Activated naive CD8-positive, alpha-beta T cell treated with anti-CD3 and anti-CD28 coated beads, Interleukin-2, amount 50 U/mL, for 16 hours (primary cell): ENCODE measurements around the gene BDNF.
"Not testable (repeated sequence)": the region's sequence is repeated elsewhere in the genome, so short reads cannot be mapped to it uniquely, and the experiment has no call there.

Source experiments
- DNase-seq: peaks from one replicate; pipeline ENCODE4 v3.0.0-alpha.2; 2020; ENCODE audit warnings: low read depth, low spot score

The BDNF gene

DNA sequence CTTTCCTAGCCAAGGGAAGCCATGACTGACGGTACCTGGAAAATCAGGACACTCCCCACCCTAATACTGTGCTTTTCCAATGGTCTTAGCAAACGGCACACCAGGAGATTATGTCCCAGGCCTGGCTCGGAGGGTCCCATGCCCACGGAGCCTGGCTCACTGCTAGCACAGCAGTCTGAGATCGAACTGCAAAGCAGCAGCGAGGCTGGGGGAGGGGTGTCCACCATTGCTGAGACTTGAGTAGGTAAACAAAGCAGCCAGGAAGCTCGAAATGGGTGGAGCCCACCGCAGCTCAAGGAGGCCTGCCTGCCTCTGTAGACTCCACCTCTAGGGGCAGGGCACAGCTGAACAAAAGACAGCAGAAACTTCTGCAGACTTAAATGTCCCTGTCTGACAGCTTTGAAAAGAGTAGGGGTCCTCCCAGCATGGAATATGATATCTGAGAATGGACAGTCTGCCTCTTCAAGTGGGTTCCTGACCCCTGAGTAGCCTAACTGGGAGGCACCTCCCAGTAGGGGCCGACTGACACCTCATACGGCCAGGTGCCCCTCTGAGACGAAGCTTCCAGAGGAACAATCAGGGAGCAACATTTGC lies 34.6 kb downstream of the BDNF start:
- not testable (repeated sequence) for DNase-seq

DNA sequence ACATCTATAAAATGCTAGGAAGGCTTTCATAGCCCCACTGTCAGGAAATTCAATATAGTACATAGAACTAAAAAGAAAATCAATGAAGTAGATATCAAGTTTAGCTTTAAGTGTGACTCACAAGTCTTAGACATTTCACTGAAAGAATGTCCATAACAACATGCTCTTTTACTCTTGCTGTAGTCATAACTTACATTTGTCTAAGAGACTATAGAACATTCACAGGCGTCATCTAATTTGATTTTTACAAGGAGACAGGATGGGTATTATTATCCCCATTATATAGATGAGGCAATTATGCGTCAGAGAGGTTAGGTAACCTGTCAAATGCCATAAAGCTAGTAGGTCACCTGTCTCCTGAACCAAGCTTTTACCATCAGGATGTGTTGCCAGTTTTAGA lies 36.9 kb downstream of the BDNF start:
- DNase-seq, result no peak

DNA sequence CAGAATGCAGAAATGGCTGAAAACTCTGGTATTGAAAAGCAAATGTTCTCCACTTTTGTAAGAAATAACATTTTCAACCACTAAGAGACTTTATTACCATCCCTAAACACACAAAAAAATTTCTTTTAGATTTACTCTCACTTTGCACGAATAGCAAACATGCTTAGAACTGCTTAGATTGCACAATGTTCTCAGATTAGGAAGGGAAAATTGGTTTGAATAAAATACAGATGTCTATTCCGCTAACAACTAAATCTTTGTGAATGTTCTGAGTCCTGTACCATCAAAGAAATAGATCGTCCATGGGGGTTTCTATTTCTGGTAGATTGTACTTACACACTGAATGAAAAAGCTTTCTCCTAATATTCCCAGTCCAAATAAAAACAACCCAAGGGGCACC lies 40.1 kb downstream of the BDNF start:
- no peak for DNase-seq

DNA sequence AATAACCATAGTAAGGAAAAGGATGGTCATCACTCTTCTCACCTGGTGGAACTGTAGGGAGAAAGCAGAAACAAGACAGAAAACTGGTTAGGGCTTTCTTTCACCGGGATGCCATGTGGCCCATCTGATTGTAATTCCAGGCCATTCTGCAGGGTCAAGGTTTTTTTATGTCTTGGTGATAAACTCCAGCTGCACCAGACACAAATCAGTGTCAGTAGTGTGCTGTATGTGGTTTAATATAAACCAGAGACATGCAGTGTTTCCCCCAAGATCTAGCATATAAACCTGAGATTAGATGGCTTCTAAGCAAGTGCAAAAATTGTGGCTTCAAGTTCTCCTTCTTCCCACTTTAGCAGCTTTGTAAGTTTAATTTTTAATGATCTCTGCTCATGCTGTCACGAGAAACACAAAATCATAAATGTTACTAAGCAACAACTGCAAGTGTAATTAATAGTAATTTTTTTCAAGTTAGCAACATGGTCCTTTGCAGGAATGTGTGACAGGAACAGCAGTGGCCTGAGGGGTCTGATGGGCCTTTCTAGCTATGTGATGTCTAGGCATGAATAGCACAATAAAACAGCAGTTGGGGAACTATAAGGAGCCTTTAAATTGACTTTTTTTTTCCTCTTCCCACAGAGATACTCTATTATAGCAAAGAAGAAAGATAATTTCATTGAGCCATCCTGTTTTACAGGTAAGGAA lies 41.6 kb downstream of the BDNF start:
- DNase-seq, result no peak

DNA sequence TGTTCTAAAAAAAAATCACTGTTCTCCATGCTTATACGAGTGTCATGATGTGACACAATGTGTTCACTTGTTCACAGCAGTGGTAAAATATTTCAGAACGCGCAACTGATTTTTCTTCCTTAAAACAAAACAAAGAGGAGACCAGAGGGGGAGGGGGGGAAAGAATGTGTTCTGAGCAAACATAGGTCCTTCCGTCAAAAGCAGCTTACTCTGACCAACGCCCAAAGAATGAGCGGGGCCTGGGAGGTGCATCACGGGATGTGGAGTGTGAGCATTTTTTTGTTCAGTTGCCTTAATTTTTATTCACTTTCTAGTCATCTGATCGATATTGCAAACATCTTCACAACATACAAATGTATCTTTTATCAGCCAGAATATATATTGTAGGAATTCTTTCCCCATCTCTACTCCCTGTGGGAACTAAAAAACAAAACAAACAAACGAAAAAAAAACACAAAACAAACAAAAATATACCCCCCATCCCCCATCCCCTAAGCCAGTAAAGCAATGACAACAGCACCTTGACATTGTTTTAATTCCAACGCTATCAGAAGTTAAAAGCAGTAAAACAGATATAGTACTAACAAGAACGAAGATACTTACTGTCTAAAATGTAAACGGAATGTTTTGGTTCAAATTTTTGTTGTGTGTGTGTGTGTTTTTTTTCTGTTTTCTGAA lies 43.3 kb downstream of the BDNF start:
- DNase-seq, result no peak

DNA sequence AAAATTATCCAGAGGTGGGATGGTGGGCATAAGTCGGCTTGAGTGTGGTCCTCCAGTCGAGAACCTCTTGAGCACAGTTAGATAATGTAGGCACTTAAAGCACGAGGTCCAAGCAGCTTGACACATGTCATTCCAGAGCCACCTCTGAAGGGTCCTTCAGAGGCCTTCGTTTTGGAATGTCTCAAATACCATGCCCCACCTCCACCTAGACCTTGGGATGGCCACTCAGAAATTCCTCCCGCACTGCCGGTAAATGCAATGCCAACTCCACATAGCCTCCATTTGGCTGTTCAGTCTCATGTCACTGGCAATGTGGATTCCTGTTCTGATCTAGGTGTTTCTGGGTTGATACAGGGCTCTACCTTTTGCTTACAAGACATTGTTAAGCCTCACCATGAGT lies 43.9 kb downstream of the BDNF start:
- DNase-seq, result no peak

DNA sequence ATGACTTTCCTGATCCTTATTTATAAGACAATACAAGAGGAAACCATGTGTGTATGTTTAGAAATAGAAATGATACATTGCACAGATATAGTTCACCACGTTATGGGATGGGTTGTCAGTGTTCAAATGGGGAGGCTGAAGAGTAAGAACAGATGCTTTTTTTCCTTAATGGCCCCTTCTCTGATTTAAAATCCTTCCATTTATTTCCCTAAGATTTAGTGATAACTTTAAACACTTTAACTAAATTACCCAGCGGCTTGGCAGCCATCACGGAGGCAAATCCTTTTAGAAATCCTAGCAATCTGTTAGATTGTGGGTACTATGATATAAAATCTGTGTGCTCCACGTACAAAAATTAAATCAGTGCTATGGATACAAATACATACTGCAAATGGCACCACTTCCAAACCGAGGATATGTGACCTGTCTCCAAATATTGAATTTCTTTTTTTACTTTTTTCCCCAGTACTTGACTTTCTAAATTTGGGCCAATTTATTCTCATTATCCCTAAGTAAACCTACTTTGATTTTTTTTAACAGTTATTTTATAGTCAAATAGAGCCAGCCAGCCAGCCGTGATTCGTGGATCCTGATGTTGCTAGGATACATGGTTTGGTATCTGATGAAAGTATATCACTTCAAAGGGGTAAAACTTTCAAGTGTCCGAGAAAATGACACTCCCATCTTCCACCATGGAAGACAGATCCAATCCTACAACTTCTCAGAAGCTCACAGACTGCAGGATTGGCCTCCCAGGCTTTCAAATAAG lies 46.1 kb downstream of the BDNF start:
- DNase-seq, result no peak

DNA sequence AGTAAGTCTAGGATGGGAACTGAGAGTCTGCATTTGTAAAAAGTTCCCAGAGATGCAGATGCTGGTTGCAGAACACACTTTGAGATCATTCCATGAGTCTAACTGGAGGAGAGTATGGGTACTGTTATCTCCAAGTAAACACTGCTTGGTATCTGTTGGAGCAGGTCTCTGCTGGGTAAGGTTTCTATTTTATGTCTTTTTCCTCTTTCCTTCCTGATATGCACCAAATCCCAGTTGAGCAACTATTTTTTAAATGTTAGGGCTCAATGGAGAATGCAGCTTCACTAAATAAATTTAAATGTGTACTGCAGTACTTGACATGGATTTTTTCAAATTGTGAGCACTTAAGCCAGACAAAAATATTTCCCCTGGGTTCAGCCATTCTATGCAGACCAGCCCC lies 48.5 kb downstream of the BDNF start:
- no peak for DNase-seq

DNA sequence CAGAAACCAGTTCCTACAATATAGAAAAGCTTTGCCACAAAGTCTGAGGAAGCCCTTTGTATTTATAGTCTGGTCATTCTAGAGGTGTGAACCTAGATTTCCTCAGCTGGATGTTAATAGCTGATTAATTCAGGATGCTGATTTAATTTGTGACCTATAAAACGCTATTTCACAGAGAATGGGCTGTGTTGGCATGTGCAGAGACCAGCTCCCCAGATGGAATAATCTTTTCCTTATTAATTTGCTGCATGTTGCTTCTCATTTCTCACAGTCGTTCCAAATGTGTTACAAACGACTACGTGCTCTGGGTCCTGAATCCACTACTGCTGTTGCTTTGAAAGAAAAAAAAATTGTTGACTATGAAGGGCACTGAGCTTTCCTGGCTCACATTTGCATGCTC lies 49.3 kb downstream of the BDNF start:
- no peak for DNase-seq

DNA sequence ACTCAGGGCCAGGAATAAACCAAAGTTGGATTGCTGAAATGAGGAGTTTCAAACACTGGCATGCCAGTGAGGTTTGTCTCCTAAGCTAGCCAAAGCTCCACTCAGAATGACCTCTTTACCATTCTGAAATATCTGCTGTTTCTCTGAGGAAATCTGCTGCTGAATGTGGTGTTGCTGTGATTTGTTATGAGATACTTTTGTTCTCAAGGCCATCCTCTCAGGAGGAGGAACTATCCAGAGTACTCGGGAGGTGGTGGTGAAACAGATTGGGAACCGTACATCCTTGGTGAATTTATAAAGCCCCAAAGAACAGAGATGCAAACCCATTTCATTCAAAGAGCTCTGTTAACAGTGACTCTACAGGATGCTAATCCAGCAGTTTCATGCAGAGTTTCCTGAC lies 50.5 kb downstream of the BDNF start:
- DNase-seq, result no peak

DNA sequence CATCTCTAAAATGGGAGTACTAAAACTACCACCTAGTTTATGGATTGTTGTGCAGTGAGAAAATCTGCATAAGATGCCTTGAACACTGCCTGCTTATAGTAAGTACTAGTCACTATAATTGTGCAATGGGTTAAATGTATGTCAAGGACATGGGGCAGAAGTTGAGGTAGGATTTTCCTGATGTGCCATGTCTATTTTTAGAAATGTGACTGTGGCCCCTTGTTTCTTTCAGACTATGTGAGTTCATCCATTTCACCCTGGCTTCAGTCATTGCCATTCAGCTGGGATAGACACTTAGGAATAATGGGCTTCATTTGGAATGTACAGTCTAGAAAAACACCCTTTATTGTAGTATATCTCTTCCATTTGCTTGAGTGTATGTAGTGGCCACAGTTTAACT lies 51.4 kb downstream of the BDNF start:
- no peak for DNase-seq

DNA sequence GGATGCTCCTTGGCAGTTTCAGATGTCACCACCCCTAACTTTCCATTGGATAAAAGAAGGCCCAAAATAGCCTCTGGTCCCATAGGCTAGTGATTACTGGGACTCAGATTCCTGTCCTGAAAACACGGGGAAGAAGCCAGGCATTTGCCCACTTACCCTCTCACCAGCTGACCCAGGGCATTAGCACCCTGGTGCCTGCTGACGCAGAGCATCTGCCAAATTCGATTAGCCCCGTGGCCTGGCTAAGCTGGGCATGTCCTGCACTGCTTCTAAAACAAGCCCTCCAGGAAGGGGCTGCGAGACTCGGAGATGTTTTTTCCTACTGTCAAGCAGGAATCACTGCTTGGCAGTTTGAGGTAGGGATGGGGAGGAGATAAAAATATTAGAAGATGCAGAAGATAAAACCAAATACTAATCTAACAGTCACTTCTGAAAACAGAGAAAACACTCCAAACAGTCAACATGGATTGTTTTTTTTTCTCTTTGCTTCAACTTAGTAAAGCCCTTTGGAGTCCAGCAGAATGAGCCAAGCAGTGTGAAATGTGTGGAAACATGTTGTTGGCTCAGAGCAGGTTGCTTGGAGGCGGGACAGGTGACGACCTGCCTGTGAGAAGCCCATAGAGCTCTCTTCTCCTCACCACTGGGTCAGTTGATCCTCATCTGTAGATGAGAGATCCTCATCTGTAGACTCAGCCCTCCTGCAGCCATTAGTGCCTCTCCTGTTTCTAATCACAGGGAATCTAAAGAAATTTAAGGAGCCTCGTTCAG lies 54.0 kb downstream of the BDNF start:
- DNase-seq, result no peak

DNA sequence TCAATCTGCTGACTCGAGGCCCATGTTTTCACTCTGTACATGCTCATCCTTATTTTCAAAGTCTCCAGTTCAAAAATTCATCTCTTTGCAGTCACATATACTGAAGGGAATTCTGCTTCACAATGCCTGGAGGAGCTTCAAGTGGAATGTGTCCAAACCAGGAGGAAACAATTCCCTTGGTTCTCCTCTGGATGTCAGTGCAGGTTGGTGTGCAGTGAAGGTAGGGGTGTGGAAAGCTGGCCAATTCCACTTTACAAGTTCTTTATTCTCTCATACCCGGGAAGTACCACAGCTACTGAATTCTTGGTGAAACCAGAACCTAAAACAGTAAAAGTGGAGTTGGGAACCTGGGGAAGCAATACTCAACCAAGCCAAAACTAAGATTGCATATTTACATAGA lies 57.3 kb downstream of the BDNF start:
- no peak for DNase-seq

DNA sequence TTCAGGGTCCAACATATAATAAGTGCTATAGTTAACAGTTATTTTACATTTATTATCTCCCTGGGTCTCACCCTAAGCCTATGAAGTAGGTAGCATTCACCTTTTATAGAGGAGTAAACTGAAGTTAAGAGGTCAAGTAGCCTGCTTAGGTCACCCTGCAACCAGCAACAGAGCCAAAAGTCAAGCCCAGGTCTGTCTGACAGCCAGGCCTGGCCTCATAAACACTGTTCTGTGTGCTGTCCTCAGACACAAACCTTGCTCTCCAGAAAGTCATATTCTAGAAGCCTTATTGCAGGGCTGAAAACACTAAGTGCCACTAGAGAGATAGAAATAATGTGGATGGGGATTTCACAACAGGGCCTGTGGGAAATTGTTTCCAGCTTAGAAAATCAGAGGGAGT lies 59.3 kb downstream of the BDNF start:
- no peak for DNase-seq

DNA sequence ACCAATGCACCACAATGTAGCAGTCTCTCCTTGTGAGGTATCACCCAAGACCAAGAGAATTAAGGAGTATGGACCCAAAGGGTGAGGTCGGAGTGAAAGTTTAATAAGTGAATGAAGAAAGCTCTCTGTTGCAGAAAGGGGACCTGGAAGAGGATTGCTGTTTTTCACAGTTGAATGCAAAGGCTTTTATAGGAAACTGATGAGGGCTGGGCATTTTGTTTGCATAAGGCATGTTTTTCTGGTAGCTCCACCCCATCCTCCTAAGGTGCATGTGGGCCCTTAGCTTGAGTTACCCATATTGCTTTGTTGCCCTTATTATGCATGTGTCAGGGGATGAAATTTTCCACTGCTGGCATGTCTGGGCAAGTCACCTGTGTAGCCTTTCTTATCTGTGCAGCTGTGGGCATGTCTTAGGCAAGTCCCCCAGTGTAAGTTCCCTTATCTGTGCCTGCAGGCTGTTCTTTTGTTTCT lies 64.7 kb downstream of the BDNF start:
- no peak for DNase-seq

DNA sequence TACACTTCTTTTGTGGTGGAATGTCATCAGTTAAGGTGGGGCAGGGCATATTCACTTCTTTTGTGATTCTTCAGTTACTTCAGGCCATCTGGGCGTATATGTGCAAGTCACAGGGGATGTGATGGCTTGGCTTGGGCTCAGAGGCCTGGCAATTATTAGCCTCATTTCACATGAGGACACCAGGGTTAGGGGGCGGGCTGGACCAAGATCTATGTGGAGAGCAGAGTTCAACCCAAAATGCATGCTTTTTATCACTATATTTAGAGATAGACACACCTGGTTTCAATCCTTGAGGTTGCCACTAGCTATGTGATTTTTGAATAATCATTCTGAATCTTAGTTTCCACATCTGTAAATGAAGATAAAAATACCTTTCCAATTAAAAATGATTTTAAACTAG lies 65.5 kb downstream of the BDNF start:
- DNase-seq, result not testable (repeated sequence)

DNA sequence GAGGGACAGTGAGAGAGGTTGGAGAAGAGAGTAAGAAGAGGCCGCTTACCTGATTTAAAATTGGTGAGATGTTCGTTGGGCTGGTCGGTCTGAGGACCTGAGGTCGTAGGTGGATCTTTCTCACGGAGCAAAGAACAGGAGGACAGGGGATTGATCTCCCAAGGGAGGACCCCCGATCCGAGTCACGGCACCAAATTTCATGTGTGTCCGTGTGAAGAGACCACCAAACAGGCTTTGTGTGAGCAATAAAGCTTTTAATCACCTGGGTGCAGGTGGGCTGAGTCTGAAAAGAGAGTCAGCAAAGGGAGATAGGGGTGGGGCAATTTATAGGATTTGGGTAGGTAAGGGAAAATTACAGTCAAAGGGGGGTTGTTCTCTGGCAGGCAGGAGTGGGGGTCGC lies 66.0 kb downstream of the BDNF start:
- not testable (repeated sequence) for DNase-seq

DNA sequence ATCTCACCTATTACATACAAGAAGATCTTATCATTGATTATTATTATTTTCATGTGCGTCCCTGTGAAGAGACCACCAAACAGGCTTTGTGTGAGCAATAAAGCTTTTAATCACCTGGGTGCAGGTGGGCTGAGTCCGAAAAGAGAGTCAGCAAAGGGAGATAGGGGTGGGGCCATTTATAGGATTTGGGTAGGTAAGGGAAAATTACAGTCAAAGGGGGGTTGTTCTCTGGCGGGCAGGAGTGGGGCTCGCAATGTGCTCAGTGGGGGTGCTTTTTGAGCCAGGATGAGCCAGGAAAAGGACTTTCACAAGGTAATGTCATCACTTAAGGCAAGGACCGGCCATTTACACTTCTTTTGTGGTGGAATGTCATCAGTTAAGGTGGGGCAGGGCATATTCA lies 71.2 kb downstream of the BDNF start:
- DNase-seq, result not testable (repeated sequence)

DNA sequence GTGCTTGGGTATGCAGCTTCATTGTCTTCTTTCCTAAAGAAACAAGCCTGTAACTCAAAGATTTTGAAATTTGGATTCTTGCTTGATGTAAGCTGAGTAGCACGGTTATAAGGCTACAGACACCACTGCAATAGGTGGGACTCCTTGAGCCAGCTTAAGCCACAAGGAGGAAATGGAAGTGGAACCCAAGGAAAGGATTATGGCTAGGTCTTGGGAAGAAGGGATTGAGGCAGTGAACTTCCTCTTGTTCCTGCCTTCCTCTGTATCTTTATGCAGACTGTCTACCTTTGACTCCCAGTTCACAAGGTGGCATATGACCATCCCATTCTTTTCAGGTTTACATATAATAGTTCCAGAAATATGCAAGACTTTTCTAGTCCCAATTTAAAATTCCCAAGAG lies 72.3 kb downstream of the BDNF start:
- DNase-seq, result no peak

DNA sequence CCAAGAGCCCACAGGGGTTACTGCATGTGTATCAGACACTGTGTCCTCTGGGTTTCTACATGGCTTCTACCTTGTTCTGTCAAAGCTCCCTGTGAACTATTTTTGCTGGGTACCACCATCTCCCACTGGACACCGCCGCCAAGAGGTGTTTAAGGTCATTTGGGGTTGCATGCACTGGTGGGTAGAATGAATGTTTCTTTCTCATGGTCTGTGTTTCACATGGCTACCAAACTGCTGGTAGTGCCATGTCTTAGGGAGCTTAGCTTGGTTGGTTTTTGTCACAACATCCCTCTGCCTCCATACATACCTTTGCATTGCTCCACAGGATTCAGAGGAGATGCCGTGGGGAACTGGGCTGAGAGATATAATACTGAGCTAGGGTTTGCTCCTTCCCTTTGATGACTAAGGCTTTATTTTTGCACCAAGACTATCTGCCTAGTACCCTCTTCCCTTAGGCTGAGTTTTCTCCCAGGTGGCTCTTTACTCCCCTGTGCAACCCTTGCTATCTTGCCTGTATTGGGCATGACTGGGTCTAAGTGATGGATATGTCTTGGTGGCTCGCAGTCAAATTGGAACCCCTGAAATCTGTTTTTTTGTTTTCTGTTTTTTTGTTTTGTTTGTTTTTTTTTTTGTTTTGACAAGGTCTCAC lies 73.2 kb downstream of the BDNF start:
- DNase-seq, result no peak
